HepG2 (cell line): Measurements from ENCODE around the gene IRS2. TPM values are rescaled to one million over a fixed set of nuclear protein-coding genes. Genes with fewer than 3 reads are reported as not detected.
A peak's percentile ranks its signal among the peaks of the same experiment; 100 is the strongest.

Source experiments
- ATAC-seq: fragments of 200-7000 bp; cut with Tn5 transposase; 3 replicates; pipeline ENCODE4 v1.9.1; 2020; ENCODE audit warnings: mild to moderate bottlenecking, moderate library complexity
- BruUV-seq: library from RNA; stranded (reverse); fragments of 400-500 nt; replicated peaks from 2 replicates; lab custom pipeline; 2021; lab: Mats Ljungman, UMichigan
- CTCF ChIA-PET: fragments of 300-600 bp; formaldehyde crosslinking; extraction: SDS; loops from one replicate; lab custom pipeline; 2021; ENCODE audit warnings: low total read pairs, inconsistent platforms, low intra/inter-chr PET ratio; lab: Yijun Ruan, JAX
- POLR2A ChIA-PET: fragments of 350-600 bp; sonication (Branson Sonifier 250); formaldehyde crosslinking; loops from one replicate; lab custom pipeline; 2020; ENCODE audit warnings: antibody characterized with exemption, inconsistent platforms; lab: Yijun Ruan, JAX
- DNase-seq: peaks from one replicate; pipeline ENCODE4 v3.0.0-alpha.2; 2015; ENCODE audit warnings: low spot score
- FAIRE-seq: peaks from 3 replicates; lab custom pipeline; 2011; peaks lifted over from hg19 to GRCh38; lab: Jason Lieb, UNC
- H2AFZ ChIP-seq: one replicate; pipeline ENCODE4 v1.6.1; 2011; ENCODE audit warnings: low read length, inconsistent platforms
- H3K27ac ChIP-seq: fragments of 300-600 bp; 3 replicates; pipeline ENCODE4 v1.8.0; 2011; ENCODE audit warnings: mixed run types, mild to moderate bottlenecking, mixed read lengths, low read length, inconsistent platforms; ENCODE audit not compliant: insufficient read depth; ENCODE audit errors: extremely low read length
- H3K27me3 ChIP-seq, 2 experiments: fragments of 200-600 bp in 1 of 2; 2 replicates in 1 of 2; 3 replicates in 1 of 2; pipeline versions ENCODE4 v1.6.0 to v1.8.0; 2011; ENCODE audit warnings: low read length in 2 of 2, mild to moderate bottlenecking in 2 of 2, moderate library complexity in 2 of 2, inconsistent platforms in 1 of 2; ENCODE audit not compliant: insufficient read depth in 2 of 2, control insufficient read depth in 1 of 2
- H3K36me3 ChIP-seq, 2 experiments: fragments of 200-600 bp in 1 of 2; replicated peaks in 1 of 2; 2 replicates in 1 of 2; 3 replicates in 1 of 2; pipeline versions ENCODE4 v1.5.1 to v1.8.0; 2011; ENCODE audit warnings: low read length in 2 of 2, inconsistent platforms in 1 of 2; ENCODE audit not compliant: insufficient read depth in 2 of 2, control insufficient read depth in 1 of 2
- H3K4me1 ChIP-seq: 2 replicates; pipeline ENCODE4 v1.5.1; 2012; ENCODE audit warnings: low read length, inconsistent platforms; ENCODE audit not compliant: insufficient read depth
- H3K4me2 ChIP-seq: 2 replicates; pipeline ENCODE4 v1.6.0; 2011; ENCODE audit warnings: low read depth, low read length, inconsistent platforms
- H3K4me3 ChIP-seq, 3 experiments: fragments of 200-600 bp in 1 of 3; sonication (generic), shearing (Covaris generic) in 1 of 3; replicated peaks in 1 of 3; 2 replicates each; pipeline ENCODE4 v1.5.1; 2011 to 2016; ENCODE audit warnings: low read length in 3 of 3, inconsistent platforms in 2 of 3, low read depth in 2 of 3, mild to moderate bottlenecking in 2 of 3, control low read depth in 1 of 3, mixed read lengths in 1 of 3; ENCODE audit not compliant: insufficient read depth in 1 of 3
- H3K79me2 ChIP-seq: one replicate; pipeline ENCODE4 v1.6.1; 2011; ENCODE audit warnings: low read length, inconsistent platforms; ENCODE audit not compliant: insufficient read depth
- H3K9ac ChIP-seq: 2 replicates; pipeline ENCODE4 v1.6.0; 2011; ENCODE audit warnings: mild to moderate bottlenecking, low read depth, low read length, inconsistent platforms; ENCODE audit not compliant: insufficient read depth
- H3K9me3 ChIP-seq: 2 replicates; pipeline ENCODE4 v1.5.1; 2012; ENCODE audit warnings: mild to moderate bottlenecking, low read length
- H4K20me1 ChIP-seq: 2 replicates; pipeline ENCODE4 v1.6.0; 2011; ENCODE audit warnings: inconsistent platforms, mild to moderate bottlenecking, low read length, moderate library complexity; ENCODE audit not compliant: insufficient read depth
- CREM ChIP-seq, 2 experiments: sonication (generic) in 1 of 2; formaldehyde crosslinking in 1 of 2; IDR thresholded peaks; 2 replicates each; pipeline versions ENCODE4 v1.4.0 to v1.6.1; 2016 to 2020; ENCODE audit warnings: antibody characterized with exemption in 1 of 2, mild to moderate bottlenecking in 1 of 2, missing genetic modification reagents in 1 of 2
- ELF4 ChIP-seq: sonication (generic); formaldehyde crosslinking; IDR thresholded peaks from 2 replicates; pipeline ENCODE4 v1.5.0; 2020; ENCODE audit warnings: missing genetic modification reagents, mild to moderate bottlenecking, moderate library complexity, borderline replicate concordance
- FOXK1 ChIP-seq: sonication (generic); formaldehyde crosslinking; IDR thresholded peaks from 2 replicates; pipeline ENCODE4 v1.4.0; 2020; ENCODE audit warnings: low read depth, missing genetic modification reagents, borderline replicate concordance
- KAT2B ChIP-seq: fragments of 150-350 bp; IDR thresholded peaks from 2 replicates; pipeline ENCODE4 v1.6.1; 2014; ENCODE audit warnings: low read depth, low read length, borderline replicate concordance
- MIXL1 ChIP-seq: IDR thresholded peaks from 2 replicates; pipeline ENCODE4 v1.6.1; 2016
- SIX4 ChIP-seq: sonication (generic); formaldehyde crosslinking; IDR thresholded peaks from 2 replicates; pipeline ENCODE4 v1.4.0; 2020; ENCODE audit warnings: missing genetic modification reagents
- SMC3 ChIP-seq: IDR thresholded peaks from 2 replicates; pipeline ENCODE4 v1.6.1; 2011; ENCODE audit warnings: low read length, improper control_type of control experiment
- TCF7 ChIP-seq: sonication (generic); IDR thresholded peaks from 2 replicates; pipeline ENCODE4 v1.6.1; 2016; ENCODE audit warnings: antibody characterized with exemption, low read depth
- TEAD3 ChIP-seq: optimal IDR thresholded peaks from 2 replicates; pipeline ENCODE3; 2016; ENCODE audit warnings: borderline replicate concordance
- ZKSCAN8 ChIP-seq: IDR thresholded peaks from 2 replicates; pipeline ENCODE4 v1.6.1; 2016; ENCODE audit warnings: borderline replicate concordance, missing genetic modification reagents, missing compliant biosample characterization
- ZNF703 ChIP-seq: sonication (generic); formaldehyde crosslinking; IDR thresholded peaks from 2 replicates; pipeline ENCODE4 v1.5.1; 2020; ENCODE audit warnings: missing genetic modification reagents, mild to moderate bottlenecking, moderate library complexity, borderline replicate concordance
- ZNF747 ChIP-seq: sonication (generic); formaldehyde crosslinking; IDR thresholded peaks from 2 replicates; pipeline ENCODE4 v1.8.1; 2023; ENCODE audit warnings: missing genetic modification reagents, mild to moderate bottlenecking, borderline replicate concordance
- ZSCAN9 ChIP-seq: IDR thresholded peaks from 2 replicates; pipeline ENCODE4 v1.6.1; 2016; ENCODE audit warnings: borderline replicate concordance
- WGBS: methylation state at CpG from one replicate; pipeline ENCODE4 v1.1.6; 2017; ENCODE audit warnings: low lambda C conversion rate; 5-methylcytosine and 5-hydroxymethylcytosine counted together
- in situ Hi-C: cut with HindIII; loops from 2 replicates; pipeline ENCODE4 v1.10.0; 2017; ENCODE audit warnings: low pct_unique_long_range_greater_than_20kb; ENCODE audit not compliant: extremely low pct_ligation_motif_present
- intact Hi-C: fragments of 100-400 bp; cut with micrococcal nuclease; formaldehyde crosslinking; loops from one replicate; pipeline ENCODE4 v1.10.0; 2022; ENCODE audit not compliant: unreplicated experiment
- polyA plus RNA-seq, 8 experiments: library from polyadenylated mRNA; depleted of rRNA in 3 of 8; stranded (reverse) in 7 of 8; unstranded in 1 of 8; fragments of >200 nt; fragmentation: Illumina TruSeq in 4 of 8; extraction: Trizol in 4 of 8; gene quantifications; 2 replicates each; pipeline versions ENCODE4 v1.2.1 to v1.2.3, GENCODE V29; 2011 to 2016; ENCODE audit warnings: low read depth in 4 of 8, missing spikeins in 1 of 8, mixed read lengths in 1 of 8; ENCODE audit not compliant: insufficient read depth in 1 of 8
- total RNA-seq, 5 experiments: library from RNA; depleted of rRNA; stranded (reverse); fragments of >200 nt; fragmentation: Illumina TruSeq; extraction: Trizol; gene quantifications; 2 replicates each; pipeline ENCODE4 v1.2.3, GENCODE V29; 2016; ENCODE audit warnings: low read depth in 1 of 5
- TF ChIP-seq, protein P1 (sequence below), 2 experiments: sonication (generic) in 1 of 2; formaldehyde crosslinking in 1 of 2; IDR thresholded peaks; 2 replicates each; pipeline versions ENCODE4 v1.4.0 to v1.6.1; 2018 to 2020; ENCODE audit warnings: missing genetic modification reagents in 2 of 2, borderline replicate concordance in 1 of 2, low read depth in 1 of 2, mild to moderate bottlenecking in 1 of 2, missing biosample characterization in 1 of 2
- TF ChIP-seq, protein P2 (sequence below): IDR thresholded peaks from 2 replicates; pipeline ENCODE4 v1.4.0; 2020; ENCODE audit warnings: mild to moderate bottlenecking, missing genetic modification reagents

IRS2 gene
- total and polyA plus RNA-seq, 2 of the 13 experiments (the other 11 are each of a cell fraction or from before 2014, with no cell fraction given), result 0.02 to 0.04 TPM

DNA sequence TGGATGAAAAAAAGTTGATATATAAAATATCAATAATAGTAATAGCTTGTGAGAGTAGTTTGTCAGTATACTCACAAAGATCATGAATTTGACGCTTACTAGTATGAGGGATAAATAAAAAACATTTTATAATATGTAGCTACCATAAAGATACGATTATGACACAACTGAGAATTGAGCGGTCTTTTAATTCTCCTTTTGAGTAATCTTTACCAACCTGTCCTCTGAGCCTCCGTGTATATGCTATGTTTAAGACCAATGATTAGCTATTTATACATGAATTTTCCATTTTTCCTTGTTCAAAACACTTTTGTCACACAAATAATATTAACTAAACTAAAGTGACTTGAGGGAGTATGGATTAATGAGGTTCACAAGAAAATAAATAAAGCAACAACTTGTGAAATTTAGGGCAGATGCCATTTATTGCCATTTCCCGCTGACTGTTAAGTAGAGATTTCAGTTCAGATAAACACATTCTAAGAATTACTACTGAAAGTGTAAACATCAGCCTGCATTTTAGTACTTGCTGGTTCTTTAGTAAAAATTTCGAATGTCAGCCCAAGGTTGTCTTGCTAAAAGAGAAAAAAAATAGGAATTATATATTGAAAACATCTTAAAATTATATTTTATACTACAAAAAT lies 6.2 kb upstream of the IRS2 start (continued):
- no peak for TF ChIP-seq CREM (IDR thresholded peaks at IDR 0.05)
- TF ChIP-seq CREM (CRISPR knock-in tag; IDR thresholded peaks at IDR 0.05), result no peak
- TF ChIP-seq, protein P1, sequence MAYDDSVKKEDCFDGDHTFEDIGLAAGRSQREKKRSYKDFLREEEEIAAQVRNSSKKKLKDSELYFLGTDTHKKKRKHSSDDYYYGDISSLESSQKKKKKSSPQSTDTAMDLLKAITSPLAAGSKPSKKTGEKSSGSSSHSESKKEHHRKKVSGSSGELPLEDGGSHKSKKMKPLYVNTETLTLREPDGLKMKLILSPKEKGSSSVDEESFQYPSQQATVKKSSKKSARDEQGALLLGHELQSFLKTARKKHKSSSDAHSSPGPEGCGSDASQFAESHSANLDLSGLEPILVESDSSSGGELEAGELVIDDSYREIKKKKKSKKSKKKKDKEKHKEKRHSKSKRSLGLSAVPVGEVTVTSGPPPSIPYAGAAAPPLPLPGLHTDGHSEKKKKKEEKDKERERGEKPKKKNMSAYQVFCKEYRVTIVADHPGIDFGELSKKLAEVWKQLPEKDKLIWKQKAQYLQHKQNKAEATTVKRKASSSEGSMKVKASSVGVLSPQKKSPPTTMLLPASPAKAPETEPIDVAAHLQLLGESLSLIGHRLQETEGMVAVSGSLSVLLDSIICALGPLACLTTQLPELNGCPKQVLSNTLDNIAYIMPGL (CRISPR knock-in tag; IDR thresholded peaks at IDR 0.05; ENCODE audit: borderline replicate concordance in 1 of 2, low read depth in 1 of 2), result no peak
- no peak for TF ChIP-seq TCF7
- TF ChIP-seq ELF4 (CRISPR knock-in tag), result no peak
- TF ChIP-seq ZSCAN9 (CRISPR knock-in tag), result no peak
- TF ChIP-seq ZNF703 (CRISPR knock-in tag), result no peak
- TF ChIP-seq, all 625 proteins: peak for 0

DNA sequence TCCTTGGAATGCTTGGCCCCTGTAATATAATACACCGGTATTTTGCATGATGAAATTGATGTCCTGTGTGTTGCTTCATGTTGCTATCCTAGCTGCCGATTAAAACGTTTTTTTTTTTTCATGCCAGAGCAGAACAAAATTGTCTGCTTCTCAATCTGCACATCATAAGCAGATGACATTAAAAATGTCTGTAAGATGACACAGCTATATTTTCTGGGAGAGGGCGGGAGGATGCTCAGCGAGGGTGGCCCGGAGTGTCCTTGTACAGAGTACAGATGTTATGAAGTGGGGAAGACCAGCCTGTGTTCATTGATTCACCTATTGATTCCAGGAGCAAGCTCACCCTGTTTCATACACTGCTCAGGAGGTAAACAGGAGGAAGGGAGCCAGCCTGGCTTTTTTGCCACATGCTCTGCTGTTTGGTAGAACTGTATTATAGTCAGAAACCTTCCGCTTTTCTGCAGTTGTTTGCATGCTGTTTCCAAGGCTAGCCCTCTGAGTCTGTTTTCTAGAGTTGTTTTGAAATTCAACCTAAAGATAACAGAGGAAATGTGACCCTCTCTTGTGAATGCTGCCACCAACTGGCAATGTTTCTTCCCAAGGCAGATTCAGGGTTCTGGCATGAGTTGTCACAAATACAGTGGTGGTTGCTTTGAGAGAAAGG lies 4.7 kb upstream of the IRS2 start:
- ATAC-seq (peak; percentile 89), FAIRE-seq (peak; percentile 68), DNase-seq (peak; percentile 22)
- WGBS, result 1% methylated on average over 7 of the region's 7 CpGs
- no peak overlapping the region for H3K27ac ChIP-seq
- no peaks in the 10 kb centered on the region for H3K36me3 ChIP-seq
- no peak overlapping the region for H3K9ac ChIP-seq
- H4K20me1 ChIP-seq, result no peaks in the 10 kb centered on the region
- ChIA-PET POLR2A (no interaction called here), CTCF (no interaction called here)
- no peak overlapping the region for H3K4me3 ChIP-seq
- H3K79me2 ChIP-seq, result no peaks in the 10 kb centered on the region
- H3K4me1 ChIP-seq, result no peaks in the 10 kb centered on the region
- in situ Hi-C loops (loop anchor here (25.0 kb wide), 1 partner anchor 829 kb away; no protein-coding TSS in a partner anchor), intact Hi-C loops (loop anchor here (5.0 kb wide), 2 partner anchors 316 to 644 kb away; no protein-coding TSS in a partner anchor)
- peaks cover 0 to 13% of the 10 kb centered on the region in 2 experiments; a peak in 2 of 5 replicates for H3K27me3 ChIP-seq
- no peaks in the 10 kb centered on the region for H3K9me3 ChIP-seq
- H2AFZ ChIP-seq, result no peak overlapping the region
- H3K4me2 ChIP-seq, result no peak overlapping the region
- BruUV-seq, result no TSS peak
- TF ChIP-seq TEAD3 (CRISPR knock-in tag) (peak; percentile 4), KAT2B (peak; percentile 82), ZNF747 (CRISPR knock-in tag) (no peak), SMC3 (peak; percentile 66), ZKSCAN8 (CRISPR knock-in tag) (no peak), FOXK1 (CRISPR knock-in tag) (peak; percentile 34; the same call in 1 of the 2 replicates), SIX4 (CRISPR knock-in tag) (0 out of 2 replicates have a peak, but pooled peaks have one; percentile 36), MIXL1 (0 out of 2 replicates have a peak, but pooled peaks have one; percentile 24)
- TF ChIP-seq, protein P2, sequence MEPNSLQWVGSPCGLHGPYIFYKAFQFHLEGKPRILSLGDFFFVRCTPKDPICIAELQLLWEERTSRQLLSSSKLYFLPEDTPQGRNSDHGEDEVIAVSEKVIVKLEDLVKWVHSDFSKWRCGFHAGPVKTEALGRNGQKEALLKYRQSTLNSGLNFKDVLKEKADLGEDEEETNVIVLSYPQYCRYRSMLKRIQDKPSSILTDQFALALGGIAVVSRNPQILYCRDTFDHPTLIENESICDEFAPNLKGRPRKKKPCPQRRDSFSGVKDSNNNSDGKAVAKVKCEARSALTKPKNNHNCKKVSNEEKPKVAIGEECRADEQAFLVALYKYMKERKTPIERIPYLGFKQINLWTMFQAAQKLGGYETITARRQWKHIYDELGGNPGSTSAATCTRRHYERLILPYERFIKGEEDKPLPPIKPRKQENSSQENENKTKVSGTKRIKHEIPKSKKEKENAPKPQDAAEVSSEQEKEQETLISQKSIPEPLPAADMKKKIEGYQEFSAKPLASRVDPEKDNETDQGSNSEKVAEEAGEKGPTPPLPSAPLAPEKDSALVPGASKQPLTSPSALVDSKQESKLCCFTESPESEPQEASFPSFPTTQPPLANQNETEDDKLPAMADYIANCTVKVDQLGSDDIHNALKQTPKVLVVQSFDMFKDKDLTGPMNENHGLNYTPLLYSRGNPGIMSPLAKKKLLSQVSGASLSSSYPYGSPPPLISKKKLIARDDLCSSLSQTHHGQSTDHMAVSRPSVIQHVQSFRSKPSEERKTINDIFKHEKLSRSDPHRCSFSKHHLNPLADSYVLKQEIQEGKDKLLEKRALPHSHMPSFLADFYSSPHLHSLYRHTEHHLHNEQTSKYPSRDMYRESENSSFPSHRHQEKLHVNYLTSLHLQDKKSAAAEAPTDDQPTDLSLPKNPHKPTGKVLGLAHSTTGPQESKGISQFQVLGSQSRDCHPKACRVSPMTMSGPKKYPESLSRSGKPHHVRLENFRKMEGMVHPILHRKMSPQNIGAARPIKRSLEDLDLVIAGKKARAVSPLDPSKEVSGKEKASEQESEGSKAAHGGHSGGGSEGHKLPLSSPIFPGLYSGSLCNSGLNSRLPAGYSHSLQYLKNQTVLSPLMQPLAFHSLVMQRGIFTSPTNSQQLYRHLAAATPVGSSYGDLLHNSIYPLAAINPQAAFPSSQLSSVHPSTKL (CRISPR knock-in tag), result 0 out of 2 replicates have a peak, but pooled peaks have one; percentile 18
